Skeletal muscle cell (primary cell): Measurements from ENCODE around the gene SVEP1.
"Not testable (repeated sequence)": the region's sequence is repeated elsewhere in the genome, so short reads cannot be mapped to it uniquely, and the experiment has no call there.

Experiments
- DNase-seq: peaks from one replicate; pipeline ENCODE4 v3.0.0-alpha.2; 2010; ENCODE audit warnings: low read depth
- H3K4me3 ChIP-seq: 2 replicates; pipeline ENCODE4 v1.5.1; 2011; ENCODE audit warnings: low read depth, mild to moderate bottlenecking, control low read depth, low read length, moderate library complexity

Gene SVEP1

DNA sequence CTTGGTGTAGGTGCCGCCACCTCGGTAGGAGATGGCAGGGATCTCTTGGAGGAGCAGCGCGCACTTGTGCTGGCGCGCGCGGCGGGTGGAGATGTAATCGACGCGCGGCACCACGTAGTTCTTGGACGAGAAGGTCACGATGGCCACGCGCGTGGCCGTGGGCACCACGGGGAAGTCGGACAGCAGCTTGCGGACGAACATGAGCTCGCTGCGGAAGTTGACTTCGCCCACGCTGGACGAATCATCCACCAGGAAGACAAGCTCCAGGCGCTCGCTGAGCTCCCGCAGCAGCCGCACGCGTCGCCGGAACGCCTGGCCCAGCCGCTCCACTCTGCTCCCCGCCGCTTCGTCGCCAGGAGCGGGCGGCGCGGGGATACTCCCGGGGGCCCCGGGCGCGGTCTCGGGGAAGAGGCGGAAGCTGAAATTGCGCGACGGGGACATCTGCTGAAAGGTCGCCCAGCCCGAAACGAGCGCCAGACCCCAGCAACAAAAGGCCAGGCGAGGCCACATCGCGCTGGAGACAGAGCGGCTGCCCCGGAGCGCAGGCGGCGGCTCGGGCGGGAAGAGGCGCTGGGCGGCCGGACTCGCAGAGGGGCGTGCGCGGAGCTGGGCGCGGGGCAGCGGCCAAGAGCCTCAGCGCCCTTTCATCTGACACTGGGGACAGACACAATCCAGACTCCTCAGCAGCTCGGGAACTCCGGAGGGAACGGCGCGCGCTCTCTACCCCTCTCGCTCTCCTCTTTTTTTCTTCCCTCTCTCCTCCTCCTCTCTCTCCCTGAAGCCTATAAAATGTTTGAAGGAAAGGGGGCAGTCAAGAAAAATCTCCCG lies at the start of gene SVEP1:
Gene SVEP1 (minus strand): TSS at position 708 of the 828 bp plus-strand sequence. CDS start 198 bp downstream, at position 510.
- H3K4me3 ChIP-seq: peak within 1 kb of the TSS; percentile 71

DNA sequence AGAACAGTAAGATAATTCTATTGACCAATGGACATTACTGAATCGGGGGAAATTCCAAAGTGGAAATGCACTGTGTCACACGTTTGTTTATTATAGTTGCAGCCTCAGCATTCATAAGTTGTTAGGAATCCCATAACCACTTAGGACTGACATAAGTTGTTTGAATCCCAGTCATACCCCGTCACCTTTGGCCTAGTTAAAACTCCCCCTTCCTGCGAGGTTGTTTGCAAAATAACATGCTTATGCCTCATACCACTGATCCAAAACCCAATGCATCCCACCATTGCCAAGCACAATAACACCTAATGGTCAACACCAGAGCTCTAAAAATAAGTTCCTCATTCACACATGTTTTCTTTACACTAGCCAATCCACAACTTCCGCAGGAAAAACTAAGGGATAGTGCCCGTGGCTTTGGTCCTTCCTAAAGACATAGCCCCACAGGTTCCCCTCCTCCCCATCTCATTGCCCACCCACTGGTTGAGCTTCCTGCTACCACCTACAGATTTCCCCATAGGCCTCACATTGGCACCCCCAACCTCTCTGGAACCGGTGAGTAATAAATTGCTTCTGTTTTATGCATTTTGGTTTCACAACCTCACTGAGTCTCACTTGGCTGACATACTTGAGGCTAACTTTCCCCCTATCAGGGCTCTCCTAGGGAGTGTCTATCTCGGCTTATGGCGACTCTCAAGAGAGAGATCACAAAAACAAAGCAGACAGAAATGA lies 46.7 kb upstream of the SVEP1 start:
- H3K4me3 ChIP-seq: no peak overlapping the region
- peak; percentile 92 for DNase-seq

More for the DNA sequence above, at the start of gene SVEP1:
- no peak for DNase-seq

DNA sequence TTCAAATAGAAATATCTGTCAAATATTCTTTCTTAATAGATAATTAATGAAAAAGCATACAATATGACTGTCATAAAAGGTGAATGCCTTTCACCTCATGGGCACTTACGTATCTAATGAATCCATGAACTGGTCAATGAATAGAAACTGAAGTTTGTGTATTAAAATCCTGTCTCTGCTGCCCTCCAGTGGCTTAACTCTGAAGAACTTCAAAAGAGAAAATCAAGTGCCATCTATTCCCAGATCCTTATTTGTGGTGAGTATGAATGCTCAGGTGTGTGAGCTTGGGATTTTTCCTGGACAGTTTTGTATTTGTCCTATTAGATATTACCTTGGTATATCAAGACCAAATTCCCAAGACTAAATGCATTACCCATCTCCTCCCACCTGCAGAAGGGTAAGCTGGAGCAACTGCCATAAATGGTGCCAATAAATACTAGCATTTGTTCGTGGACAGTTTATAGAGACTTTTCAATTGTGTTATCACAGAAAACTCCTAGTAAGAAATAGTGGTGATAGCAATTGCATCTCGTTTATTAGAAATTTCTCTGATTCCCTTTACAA lies 44.0 kb upstream of the SVEP1 start:
- H3K4me3 ChIP-seq: no peak overlapping the region
- no peak for DNase-seq

DNA sequence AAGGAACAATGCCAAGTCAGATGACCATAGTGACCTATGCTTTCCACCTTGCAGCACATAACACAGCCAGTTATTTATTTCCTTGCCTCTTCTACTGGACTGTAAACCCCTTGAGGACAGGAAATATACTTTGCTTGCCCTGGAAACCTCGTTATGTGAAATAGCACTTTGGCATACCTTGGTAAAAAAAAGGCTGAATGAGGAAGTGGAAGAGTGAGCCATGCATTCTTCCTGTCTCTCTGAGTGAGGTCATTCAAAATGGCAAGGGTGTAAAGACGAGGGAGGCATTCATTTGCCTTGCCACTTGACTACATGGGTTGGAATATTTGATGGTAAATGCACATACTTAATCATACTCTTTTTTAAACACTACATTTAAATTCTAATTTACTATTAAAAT lies 42.8 kb upstream of the SVEP1 start:
- no peak for DNase-seq
- H3K4me3 ChIP-seq: no peak overlapping the region

DNA sequence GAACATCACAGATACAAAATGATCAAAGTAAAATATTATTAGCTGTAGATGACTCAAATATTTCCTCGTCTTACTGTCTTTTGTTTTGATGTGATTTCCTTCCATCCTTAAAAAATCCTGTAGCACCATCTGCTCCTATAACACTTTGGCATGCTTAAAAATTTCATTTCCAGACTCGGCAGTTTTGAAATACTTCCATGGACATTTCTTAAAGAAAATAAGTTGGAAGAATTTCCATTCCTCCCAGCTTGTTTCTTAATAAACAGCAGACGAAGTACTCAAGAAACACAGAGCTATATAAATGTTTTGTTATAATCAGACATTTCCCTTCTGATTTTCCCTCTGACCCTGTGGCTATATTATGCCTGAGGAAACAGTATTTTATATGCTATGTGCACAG lies 41.2 kb upstream of the SVEP1 start:
- H3K4me3 ChIP-seq: no peak overlapping the region
- DNase-seq: no peak

DNA sequence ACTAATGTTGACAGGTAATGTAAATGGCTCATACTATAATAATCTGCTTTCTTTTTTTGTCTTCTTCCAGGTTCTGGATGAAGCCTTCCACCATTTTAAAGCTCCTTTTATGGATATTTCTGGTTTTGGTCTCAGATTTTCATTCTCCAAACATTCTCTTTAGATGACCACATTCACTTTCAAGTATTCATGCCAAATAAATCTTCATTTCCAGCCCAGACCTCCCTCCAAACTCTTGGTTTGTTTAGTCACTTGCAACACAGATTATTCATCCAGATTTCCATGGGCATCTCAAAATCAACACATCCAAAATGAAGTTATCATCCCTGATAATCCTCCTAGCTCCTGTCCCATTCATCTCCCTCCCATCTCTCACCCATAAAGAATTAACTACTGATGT lies 40.3 kb upstream of the SVEP1 start:
- no peak overlapping the region for H3K4me3 ChIP-seq
- DNase-seq: no peak

DNA sequence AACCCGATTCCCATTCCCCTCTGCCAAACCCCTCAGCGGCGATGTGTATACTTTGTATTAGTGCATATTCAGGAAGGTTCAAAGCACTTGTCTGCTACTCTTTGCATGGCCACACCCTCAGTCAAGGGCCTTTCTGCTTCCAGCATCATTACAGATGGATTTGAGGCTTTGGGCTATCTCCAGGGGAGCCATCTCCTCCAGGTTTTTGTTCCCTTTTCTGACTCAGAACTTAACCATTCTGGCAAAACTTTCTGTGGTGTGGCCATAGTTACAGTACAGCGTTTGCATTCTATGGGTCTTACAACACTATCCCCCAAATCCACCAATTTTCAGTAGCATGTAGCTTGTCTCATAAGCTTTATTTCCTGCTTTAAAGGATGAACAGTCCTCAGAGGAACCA lies 36.0 kb upstream of the SVEP1 start:
- no peak overlapping the region for H3K4me3 ChIP-seq
- no peak for DNase-seq

DNA sequence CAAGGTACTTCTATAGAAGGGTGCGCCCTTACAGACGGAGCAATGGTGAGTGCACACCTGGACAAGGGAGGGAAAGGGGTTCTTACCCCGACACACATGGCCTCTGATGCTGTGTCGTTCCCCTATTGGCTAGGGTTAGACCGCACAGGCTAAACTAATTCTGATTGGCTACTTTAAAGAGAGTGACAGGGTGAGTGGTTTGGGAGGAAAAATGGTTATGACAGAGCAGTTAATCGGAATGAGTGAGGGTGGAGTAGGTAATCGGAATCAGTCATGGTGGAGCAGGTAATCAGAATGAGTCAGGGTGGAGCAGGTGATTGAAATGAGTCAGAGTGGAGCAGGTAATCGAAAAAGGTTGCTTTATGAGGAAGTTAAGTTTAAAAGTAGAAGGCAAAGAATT lies 35.0 kb upstream of the SVEP1 start:
- not testable (repeated sequence) for DNase-seq, H3K4me3 ChIP-seq

DNA sequence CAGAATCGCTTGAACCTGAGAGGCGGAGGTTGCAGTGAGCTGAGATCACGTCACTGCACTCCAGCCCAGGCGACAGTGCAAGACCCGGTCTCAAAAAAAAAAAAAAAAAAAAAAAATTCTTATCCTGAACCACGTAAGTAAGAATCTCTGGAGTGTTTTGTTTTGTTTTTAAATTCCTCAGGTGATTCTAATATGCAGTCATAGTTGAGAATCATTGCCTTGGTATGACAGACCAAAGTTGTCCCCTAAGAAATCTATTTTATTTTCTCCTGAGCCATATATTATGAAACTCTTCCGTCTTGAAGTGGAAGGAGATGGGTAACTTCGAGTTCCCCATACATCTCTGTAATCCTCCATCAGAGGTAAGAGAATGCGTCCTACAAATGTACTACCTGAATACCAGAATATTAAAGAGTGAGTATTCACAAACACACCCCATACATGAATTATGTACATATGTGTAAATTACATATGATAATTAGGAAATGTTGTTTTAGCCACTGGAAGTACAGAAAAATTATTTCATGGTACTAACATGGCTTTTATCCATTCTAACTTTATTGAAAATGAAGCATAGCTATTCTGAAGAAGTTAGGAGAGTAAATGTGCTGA lies 26.7 kb upstream of the SVEP1 start:
- no peak for DNase-seq
- H3K4me3 ChIP-seq: no peak overlapping the region

DNA sequence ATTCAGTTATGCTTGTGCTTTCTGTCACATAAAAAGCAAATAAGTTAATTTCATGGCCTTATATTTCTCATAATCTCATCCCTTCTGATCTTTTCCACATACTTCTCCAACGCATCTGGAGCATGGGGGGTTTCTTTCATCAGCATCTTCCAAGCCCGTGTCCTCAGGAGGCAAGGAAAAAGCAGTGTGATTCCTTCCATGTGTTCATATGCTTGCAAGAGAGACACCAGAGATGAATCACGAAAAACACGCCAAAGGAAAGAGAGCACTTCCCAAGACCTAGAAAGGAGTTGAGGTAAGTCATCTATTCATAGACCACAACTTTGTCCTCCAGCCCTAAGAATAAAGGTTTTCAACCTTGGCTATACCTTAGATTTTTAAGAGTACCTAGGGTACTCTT lies 26.0 kb upstream of the SVEP1 start:
- no peak overlapping the region for H3K4me3 ChIP-seq
- no peak for DNase-seq

DNA sequence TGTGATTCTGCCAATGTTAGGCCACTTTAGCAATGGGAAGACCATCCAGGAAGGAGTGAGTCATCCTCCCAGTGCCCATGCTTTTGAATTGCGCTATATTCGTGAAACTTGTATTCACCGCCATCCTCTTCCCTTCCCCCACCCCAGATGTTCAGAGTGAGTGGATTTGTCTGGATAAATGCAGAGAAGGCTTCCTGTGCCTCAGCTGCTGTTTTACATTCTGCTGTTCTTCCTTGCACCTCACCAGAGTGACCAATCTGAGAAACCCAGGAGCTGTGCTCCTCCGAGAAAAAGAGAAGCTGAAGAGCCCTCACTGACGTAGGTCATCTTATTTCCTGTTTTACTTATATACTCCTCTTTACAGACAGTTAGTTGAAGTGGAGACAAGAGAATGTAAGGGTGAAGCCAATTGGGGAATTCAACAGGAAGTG lies 24.6 kb upstream of the SVEP1 start:
- H3K4me3 ChIP-seq: no peak overlapping the region
- no peak for DNase-seq

DNA sequence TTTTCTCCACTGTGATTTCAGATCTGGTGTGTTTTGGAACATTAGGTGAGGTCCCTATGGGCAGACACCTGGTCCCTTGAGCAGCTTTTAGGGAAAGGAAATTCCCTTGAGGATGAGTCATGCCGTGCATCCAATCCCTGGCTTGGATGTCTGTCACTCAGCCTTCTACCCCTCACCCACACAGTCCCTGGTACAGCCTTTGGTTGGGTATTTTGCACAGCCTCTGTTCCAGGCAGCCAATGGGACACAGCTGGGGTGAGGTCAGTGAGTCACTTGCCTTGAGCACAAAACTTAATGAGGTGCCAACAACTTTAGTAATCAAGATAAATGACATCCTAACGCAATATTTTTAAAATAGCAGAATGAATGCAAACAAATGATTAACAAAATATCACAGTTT lies 22.7 kb upstream of the SVEP1 start:
- no peak for DNase-seq
- H3K4me3 ChIP-seq: no peak overlapping the region

DNA sequence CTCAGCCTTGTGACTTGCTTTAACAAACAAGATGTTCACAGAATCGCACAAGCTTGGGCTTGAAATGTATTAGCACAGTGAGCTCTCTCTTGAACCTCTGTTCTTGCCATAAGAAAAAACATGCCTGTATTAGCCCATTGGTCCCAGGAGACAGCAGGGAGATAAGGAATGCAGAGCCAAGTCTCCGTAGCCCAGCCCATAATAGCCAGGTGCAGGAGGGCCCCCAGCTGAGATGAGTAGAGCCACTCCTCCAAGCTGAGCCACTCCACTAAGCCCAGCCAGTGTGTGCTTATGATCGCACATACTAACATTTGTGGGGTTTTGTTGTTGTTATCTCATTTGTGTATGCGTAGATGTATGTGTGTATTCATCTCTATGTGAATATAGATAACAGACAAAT lies 21.6 kb upstream of the SVEP1 start:
- DNase-seq: no peak
- H3K4me3 ChIP-seq: no peak overlapping the region

DNA sequence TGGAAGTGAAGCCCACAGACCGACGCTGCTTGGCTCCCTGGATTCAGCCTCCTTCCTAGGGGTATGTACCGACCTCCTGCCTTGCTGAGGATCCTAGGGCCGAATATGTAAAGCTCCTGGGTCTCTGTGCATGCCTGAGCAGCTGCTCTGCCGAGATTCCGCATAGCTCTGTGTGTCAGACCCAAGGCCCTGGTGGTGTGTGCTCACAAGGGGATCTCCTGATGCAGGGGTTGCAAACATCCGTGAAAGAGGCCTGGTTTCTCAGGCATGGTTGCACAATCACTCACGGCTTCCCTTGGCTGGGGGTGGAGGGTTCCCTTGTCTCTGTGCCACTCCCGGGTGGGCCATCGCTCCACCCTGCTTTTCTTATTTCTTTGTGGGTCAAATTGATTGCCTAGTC lies 19.9 kb upstream of the SVEP1 start:
- H3K4me3 ChIP-seq: no peak overlapping the region
- DNase-seq: no peak

DNA sequence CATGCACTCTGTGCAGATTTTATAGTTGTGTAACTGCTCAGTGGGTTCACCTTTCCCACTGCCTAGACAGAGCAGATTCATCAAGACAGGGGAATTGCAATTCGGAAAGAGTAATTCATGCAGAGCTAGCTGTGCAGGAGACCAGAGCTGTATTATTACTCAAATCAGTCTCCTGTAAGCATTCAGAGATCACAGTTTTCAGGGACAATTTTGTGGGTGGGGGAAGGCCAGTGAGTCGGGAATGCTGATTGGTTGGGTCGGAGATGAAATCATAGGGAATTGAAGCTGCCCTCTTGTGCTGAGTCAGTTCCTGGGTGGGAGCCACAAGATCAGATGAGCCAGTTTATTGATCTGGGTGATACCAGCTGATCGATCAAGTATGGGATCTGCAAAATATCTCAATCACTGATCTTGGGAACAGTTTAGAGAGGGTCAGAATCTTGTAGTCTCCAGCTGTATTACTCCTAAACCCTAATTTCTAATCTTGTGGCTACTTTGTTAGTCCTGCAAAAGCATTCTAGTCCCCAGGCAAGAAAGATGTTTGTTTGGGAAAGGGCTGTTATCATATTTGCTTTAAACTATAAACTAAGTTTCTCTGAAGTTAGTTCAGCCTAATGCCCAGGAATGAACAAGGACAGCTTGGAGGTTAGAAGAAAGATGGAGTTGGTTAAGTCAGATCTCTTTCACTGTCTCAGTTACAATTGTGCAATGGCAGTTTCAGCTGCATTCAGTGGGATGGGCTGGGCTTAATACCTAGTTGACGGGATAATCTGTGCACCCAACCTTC lies 12.7 kb upstream of the SVEP1 start:
- no peak overlapping the region for H3K4me3 ChIP-seq
- no peak for DNase-seq

DNA sequence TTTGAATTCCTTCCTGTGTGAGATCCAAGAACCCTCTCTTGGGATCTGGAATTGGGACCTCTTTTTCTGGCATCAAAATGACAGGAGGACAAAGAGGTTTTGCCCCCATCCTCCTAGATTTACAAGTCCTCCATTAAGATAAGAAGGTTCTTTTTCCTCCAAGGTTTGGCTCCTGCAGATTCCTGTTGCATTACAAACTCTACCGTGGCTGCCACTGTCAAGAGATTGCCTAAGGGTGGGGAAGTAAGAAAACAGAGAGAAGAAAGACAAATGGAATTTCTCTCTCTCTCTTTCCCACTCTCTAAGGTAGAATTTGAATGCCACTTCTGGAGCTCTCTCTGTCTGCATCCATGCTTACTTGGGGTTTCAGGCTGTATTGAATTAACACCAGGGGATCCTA lies 12.0 kb upstream of the SVEP1 start:
- H3K4me3 ChIP-seq: no peak overlapping the region
- DNase-seq: no peak

DNA sequence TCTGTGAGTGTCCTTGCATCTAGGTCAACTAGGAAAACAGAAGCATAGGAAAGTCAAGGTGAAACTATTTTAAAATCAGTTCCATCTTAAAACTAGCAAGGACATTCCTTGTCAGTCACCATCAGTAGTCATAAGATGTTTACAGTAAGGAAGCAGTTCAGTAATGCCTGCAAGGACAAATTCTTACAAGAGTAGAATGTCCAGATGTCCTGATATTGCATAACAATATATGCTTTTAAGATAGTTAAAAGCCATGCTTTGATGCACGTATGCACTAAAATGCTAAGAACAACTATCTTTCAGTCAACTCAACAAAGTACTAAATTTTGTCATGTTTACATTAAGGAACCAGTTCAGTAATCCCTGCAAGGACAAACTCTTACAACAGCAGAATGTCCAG lies 11.3 kb upstream of the SVEP1 start:
- no peak for DNase-seq

DNA sequence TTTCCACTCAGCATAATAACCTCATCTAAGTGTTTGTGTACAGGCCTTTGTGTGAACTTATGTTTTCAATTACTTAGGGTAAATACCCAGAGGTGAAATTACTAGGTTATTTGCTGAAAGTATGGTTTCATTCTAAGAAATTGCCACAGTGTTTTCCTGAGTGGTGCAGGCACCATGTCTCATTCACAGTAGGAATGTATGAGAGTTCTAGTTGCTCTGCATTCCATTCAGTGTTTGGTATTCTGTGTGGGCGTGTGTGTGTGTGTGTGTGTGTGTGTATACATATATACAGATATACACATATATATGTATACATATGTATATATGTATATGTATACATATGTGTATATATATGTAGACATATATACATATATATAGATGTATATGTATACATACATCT lies 8.8 kb upstream of the SVEP1 start:
- H3K4me3 ChIP-seq: no peak overlapping the region
- no peak for DNase-seq

More for the DNA sequence above, 11.3 kb upstream of the SVEP1 start:
- H3K4me3 ChIP-seq: no peak overlapping the region

DNA sequence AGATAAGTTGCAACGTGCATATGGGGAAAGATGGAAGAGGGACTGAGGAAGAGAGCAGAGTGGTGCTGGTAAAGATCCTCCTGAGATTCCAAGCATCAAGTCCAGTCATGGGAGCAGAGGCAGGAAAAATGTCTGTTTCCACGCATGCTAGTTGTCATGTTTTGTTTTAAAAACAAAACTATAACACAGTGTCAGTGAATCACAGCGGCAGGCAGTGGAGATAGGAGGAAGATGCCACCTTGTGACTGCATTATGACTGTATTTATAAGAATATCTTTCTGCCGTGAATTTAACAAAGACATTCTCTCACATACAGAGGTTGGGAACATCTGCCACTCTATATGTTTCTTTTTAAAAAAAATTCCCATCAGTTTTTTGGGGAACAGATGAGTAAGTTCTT lies 3.7 kb upstream of the SVEP1 start:
- DNase-seq: no peak
- H3K4me3 ChIP-seq: no peak overlapping the region
